ENCODE measurements around the gene SEMG1.

Gene SEMG1

GRCh38 chr20:45206725-45207124, at the start of gene SEMG1:
Gene SEMG1, plus strand, starts transcription at chr20:45207033. Its CDS starts 21 bp downstream, at chr20:45207054.
- DNase-seq: no peak

- DNase-seq: no peak
These were observed 48.9 kb upstream of the SEMG1 start for GRCh38 chr20:45157962-45158361.

- DNase-seq: no peak
These were observed 43.6 kb upstream of the SEMG1 start for GRCh38 chr20:45163083-45163803.

GRCh38 chr20:45164906-45165305, 41.9 kb upstream of the SEMG1 start:
- no peak for DNase-seq

- DNase-seq: no peak
These were observed 33.3 kb upstream of the SEMG1 start for GRCh38 chr20:45173522-45173921.

GRCh38 chr20:45174434-45175364, 32.1 kb upstream of the SEMG1 start, which contains the start of gene PI3:
Gene PI3, plus strand, starts transcription at chr20:45174902. Its CDS starts 21 bp downstream, at chr20:45174923.
- DNase-seq: no peak

GRCh38 chr20:45176526-45177267, 30.1 kb upstream of the SEMG1 start:
- DNase-seq: no peak

GRCh38 chr20:45179166-45179565, 27.7 kb upstream of the SEMG1 start:
- DNase-seq: no peak

- no peak for DNase-seq
These were observed 25.2 kb upstream of the SEMG1 start for GRCh38 chr20:45181639-45182038.

GRCh38 chr20:45183084-45183483, 23.7 kb upstream of the SEMG1 start:
- DNase-seq: no peak

- peak; percentile 12 for DNase-seq
These were observed 19.1 kb upstream of the SEMG1 start for GRCh38 chr20:45187693-45188092.

GRCh38 chr20:45189067-45189609, 17.7 kb upstream of the SEMG1 start:
- no peak for DNase-seq

GRCh38 chr20:45189861-45190260, 17.0 kb upstream of the SEMG1 start:
- no peak for DNase-seq

GRCh38 chr20:45191926-45192325, 14.9 kb upstream of the SEMG1 start:
- no peak for DNase-seq

GRCh38 chr20:45193331-45193730, 13.5 kb upstream of the SEMG1 start:
- no peak for DNase-seq

GRCh38 chr20:45209924-45210323, 3.1 kb downstream of the SEMG1 start:
- DNase-seq: no peak

GRCh38 chr20:45211569-45212474, 5.0 kb downstream of the SEMG1 start:
- no peak for DNase-seq

- no peak for DNase-seq
These were observed 6.0 kb downstream of the SEMG1 start for GRCh38 chr20:45212836-45213235.

- DNase-seq: no peak
These were observed 11.3 kb downstream of the SEMG1 start for GRCh38 chr20:45218124-45218523.

- no peak for DNase-seq
These were observed 11.8 kb downstream of the SEMG1 start for GRCh38 chr20:45218636-45219035.

- DNase-seq: no peak
These were observed 14.2 kb downstream of the SEMG1 start, which contains the start of gene SEMG2 for GRCh38 chr20:45221076-45221475. Gene SEMG2, plus strand, starts transcription at chr20:45221373. Its CDS starts 17 bp downstream, at chr20:45221390.

- DNase-seq: no peak
These were observed 16.3 kb downstream of the SEMG1 start for GRCh38 chr20:45223136-45223535.
